ENCODE data around the gene SLC25A48. TPM values are rescaled to one million over a fixed set of nuclear protein-coding genes. Genes with fewer than 3 reads are reported as not detected.
A peak's percentile ranks its signal among the peaks of the same experiment; 100 is the strongest.

Gene SLC25A48
- total and polyA plus RNA-seq, 11 donors: 0.38 to 8.7 (median 1.7) TPM; not detected in 6

DNA sequence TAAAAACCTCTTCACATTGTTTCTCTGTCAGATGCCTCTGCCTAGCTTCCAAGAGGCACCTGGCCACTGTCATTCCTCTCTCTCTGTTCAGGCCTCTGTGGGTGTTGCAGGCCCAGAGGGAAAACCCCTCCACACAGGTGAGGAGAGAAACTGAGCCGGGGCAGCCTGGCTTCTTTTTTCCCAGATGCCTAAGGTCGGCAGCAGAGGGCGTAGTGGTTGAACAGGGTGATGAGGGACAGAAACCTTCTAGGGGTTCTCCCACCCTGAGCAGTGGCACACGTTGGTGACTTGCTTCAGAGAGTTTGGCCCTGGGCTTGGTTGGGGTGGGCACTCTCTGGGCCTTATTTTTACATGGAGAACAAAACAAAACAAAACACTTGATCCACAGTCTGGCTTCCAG lies 49.0 kb downstream of the SLC25A48 start:
- DNase-seq (no peak), ATAC-seq (no peak)
- WGBS, 4 donors: 38 to 60% (median 52%) methylated on average over 4 of the region's 4 CpGs
- intact Hi-C loops (cut with DNase I): loop anchor here in 6 of 10 donors (10.0 kb wide), 4 partner anchors 181 to 891 kb away; no protein-coding TSS in a partner anchor
- H3K27ac ChIP-seq: no peak overlapping the region
- H3K27me3 ChIP-seq: peaks cover 0 to 52% (median 4%) of the 10 kb centered on the region in 9 donors
- TF ChIP-seq, protein P1, sequence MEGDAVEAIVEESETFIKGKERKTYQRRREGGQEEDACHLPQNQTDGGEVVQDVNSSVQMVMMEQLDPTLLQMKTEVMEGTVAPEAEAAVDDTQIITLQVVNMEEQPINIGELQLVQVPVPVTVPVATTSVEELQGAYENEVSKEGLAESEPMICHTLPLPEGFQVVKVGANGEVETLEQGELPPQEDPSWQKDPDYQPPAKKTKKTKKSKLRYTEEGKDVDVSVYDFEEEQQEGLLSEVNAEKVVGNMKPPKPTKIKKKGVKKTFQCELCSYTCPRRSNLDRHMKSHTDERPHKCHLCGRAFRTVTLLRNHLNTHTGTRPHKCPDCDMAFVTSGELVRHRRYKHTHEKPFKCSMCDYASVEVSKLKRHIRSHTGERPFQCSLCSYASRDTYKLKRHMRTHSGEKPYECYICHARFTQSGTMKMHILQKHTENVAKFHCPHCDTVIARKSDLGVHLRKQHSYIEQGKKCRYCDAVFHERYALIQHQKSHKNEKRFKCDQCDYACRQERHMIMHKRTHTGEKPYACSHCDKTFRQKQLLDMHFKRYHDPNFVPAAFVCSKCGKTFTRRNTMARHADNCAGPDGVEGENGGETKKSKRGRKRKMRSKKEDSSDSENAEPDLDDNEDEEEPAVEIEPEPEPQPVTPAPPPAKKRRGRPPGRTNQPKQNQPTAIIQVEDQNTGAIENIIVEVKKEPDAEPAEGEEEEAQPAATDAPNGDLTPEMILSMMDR (IDR thresholded peaks at IDR 0.05): no peak
- TF ChIP-seq POLR2A (IDR thresholded peaks at IDR 0.05): no peak
- no peaks in the 10 kb centered on the region for H3K36me3 ChIP-seq
- H3K9me3 ChIP-seq: no peaks in the 10 kb centered on the region
- H3K4me3 ChIP-seq: no peak overlapping the region
- peaks cover 0 to 5% (median 0%) of the 10 kb centered on the region in 12 donors for H3K4me1 ChIP-seq

DNA sequence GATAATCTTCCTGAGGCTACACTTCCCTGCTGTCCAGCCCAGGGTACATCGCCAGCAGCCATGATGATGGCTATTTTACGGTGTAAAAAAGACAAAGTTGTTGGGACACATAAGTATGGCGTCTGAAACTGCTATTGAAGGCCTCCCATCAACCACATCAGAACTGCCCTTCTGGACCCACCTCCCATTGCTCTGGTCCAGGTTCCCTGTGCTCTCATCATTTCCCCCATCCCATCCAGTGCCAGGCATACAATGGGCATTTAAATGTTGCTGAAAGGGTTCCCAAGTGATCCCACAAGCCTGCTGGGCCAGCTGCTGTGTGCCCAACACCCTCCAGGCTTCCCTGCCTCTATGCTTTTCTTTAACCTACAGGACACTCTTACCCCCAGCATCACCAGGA lies 50.6 kb downstream of the SLC25A48 start:
- intact Hi-C loops (cut with DNase I): loop anchor here in 7 of 10 donors (5.0 to 10.0 kb wide), 6 partner anchors 177 to 890 kb away; no protein-coding TSS in a partner anchor
- ATAC-seq (no peak), DNase-seq (no peak)
- peaks cover 0 to 5% (median 0%) of the 10 kb centered on the region in 12 donors for H3K4me1 ChIP-seq
- H3K27ac ChIP-seq: no peak overlapping the region
- 87 to 96% (median 89%) methylated on average over 3 of the region's 3 CpGs for WGBS, 4 donors
- H3K9me3 ChIP-seq: no peaks in the 10 kb centered on the region
- H3K4me3 ChIP-seq: no peak overlapping the region
- no peaks in the 10 kb centered on the region for H3K36me3 ChIP-seq
- peaks cover 0 to 59% (median 4%) of the 10 kb centered on the region in 9 donors for H3K27me3 ChIP-seq
- TF ChIP-seq POLR2A (IDR thresholded peaks at IDR 0.05): no peak
- TF ChIP-seq, protein P1 (IDR thresholded peaks at IDR 0.05): no peak

DNA sequence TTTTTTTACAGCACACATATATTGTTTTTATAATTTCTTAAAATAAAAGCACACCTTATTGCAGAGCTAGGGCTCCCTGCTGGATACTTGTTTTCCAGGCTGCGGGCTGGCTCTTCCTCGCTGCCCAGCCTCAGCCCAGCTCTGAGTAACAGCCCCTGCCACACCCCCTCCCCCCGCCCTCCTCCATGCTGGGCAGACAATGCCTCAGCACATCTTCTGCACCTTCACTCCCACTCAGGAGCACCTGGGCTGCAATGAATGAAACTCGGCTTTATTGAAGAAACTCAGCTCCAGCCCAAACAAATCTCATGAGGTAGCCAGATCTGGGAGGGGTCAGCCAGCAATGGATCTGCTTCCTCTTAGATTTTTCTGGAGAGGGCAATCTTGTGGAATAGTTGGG lies 51.7 kb downstream of the SLC25A48 start:
- Histone ChIP-seq H3K27me3 (peaks cover 0 to 50% (median 4%) of the 10 kb centered on the region in 9 donors), H3K36me3 (no peaks in the 10 kb centered on the region), H3K27ac (no peak overlapping the region), H3K9me3 (no peaks in the 10 kb centered on the region), H3K4me1 (peaks cover 0 to 6% (median 2%) of the 10 kb centered on the region in 12 donors), H3K4me3 (no peak overlapping the region)
- TF ChIP-seq POLR2A (IDR thresholded peaks at IDR 0.05): no peak
- WGBS, 4 donors: 34 to 44% (median 40%) methylated on average over 4 of the region's 4 CpGs
- intact Hi-C loops (cut with DNase I): loop anchor here in 8 of 10 donors (2.0 to 10.0 kb wide), 7 partner anchors 176 to 889 kb away; no protein-coding TSS in a partner anchor
- ATAC-seq (no peak), DNase-seq (no peak)

DNA sequence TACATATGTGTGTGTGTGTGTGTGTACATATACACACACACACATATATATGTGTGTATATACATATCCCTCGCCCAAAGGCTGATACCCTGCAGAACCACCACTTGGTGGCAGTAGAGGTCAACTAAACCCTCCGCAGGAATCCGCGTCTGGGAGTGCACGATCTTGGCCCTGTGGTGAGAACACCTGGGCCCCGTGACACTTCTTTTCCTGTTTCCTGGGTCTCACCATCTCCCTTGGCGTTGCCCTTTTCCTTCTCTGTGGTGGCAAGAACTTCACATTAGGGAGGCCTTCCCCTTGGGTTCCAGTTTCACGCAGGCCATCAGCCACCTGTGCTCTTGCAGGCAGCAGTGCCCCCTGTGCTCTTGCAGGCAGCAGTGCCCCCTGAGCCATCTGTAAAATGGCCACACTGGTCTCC lies 53.0 kb downstream of the SLC25A48 start:
- DNase-seq (peak; percentile 39 to 67 (median 51)), ATAC-seq (peak; percentile 68 to 90 (median 86))
- TF ChIP-seq, protein P1 (IDR thresholded peaks at IDR 0.05): peak; percentile 72 to 90 (median 84)
- no peak for TF ChIP-seq POLR2A (IDR thresholded peaks at IDR 0.05)

More for the DNA sequence above, 53.0 kb downstream of the SLC25A48 start:
- intact Hi-C loops (cut with DNase I): loop anchor here in 8 of 10 donors (1.0 to 10.0 kb wide), 8 partner anchors 175 to 887 kb away; no protein-coding TSS in a partner anchor
- Histone ChIP-seq H3K36me3 (no peaks in the 10 kb centered on the region), H3K9me3 (no peaks in the 10 kb centered on the region), H3K27ac (no peak overlapping the region), H3K27me3 (peaks cover 0 to 38% (median 2%) of the 10 kb centered on the region in 9 donors), H3K4me1 (peaks cover 0 to 9% (median 3%) of the 10 kb centered on the region in 12 donors), H3K4me3 (no peak overlapping the region)
- 6 to 11% (median 9%) methylated on average over 8 of the region's 8 CpGs for WGBS, 4 donors

Measured in heart left ventricle (tissue), 16 donors.